Inferior parietal cortex (tissue), 1 donor: ENCODE measurements around the gene STARD4.

Experiments used
- DNase-seq: peaks from one replicate; pipeline ENCODE4 v3.0.0-alpha.2; 2016; ENCODE audit errors: extremely low spot score

The STARD4 gene

GRCh38 chr5:111512375-111513130 lies at the start of gene STARD4:
TSS of gene STARD4 (minus strand) at chr5:111512535. CDS start at chr5:111507433, 5,102 bp downstream.
- DNase-seq = peak; percentile 93

GRCh38 chr5:111559680-111560079 lies 47.3 kb upstream of the STARD4 start:
- no peak for DNase-seq

GRCh38 chr5:111557686-111558085 lies 45.4 kb upstream of the STARD4 start:
- no peak for DNase-seq

GRCh38 chr5:111557111-111557510 lies 44.8 kb upstream of the STARD4 start:
- DNase-seq = no peak

GRCh38 chr5:111556501-111556900 lies 44.2 kb upstream of the STARD4 start:
- DNase-seq = no peak

GRCh38 chr5:111555760-111556159 lies 43.4 kb upstream of the STARD4 start:
- DNase-seq = no peak

GRCh38 chr5:111553868-111554267 lies 41.5 kb upstream of the STARD4 start:
- no peak for DNase-seq

- DNase-seq = no peak
Observed at GRCh38 chr5:111552896-111553295, 40.6 kb upstream of the STARD4 start.

- no peak for DNase-seq
Observed at GRCh38 chr5:111552492-111552891, 40.2 kb upstream of the STARD4 start.

GRCh38 chr5:111551569-111552275 lies 39.4 kb upstream of the STARD4 start:
- DNase-seq = no peak

- no peak for DNase-seq
Observed at GRCh38 chr5:111551161-111551560, 38.8 kb upstream of the STARD4 start.

GRCh38 chr5:111550282-111551020 lies 38.1 kb upstream of the STARD4 start:
- DNase-seq = peak; percentile 93

- no peak for DNase-seq
Observed at GRCh38 chr5:111548992-111549649, 36.8 kb upstream of the STARD4 start.

GRCh38 chr5:111548348-111548950 lies 36.1 kb upstream of the STARD4 start:
- DNase-seq = no peak

GRCh38 chr5:111545031-111545430 lies 32.7 kb upstream of the STARD4 start:
- no peak for DNase-seq

- no peak for DNase-seq
Observed at GRCh38 chr5:111537141-111538024, 25.0 kb upstream of the STARD4 start.

GRCh38 chr5:111535879-111536549 lies 23.7 kb upstream of the STARD4 start:
- DNase-seq = no peak

- DNase-seq = no peak
Observed at GRCh38 chr5:111532886-111533582, 20.7 kb upstream of the STARD4 start.

- no peak for DNase-seq
Observed at GRCh38 chr5:111530298-111530740, 18.0 kb upstream of the STARD4 start.
